ENCODE measurements around the gene CNTNAP2.

CNTNAP2 gene

GRCh38 chr7:147405621-147406020 lies 1289.0 kb downstream of the CNTNAP2 start:
- DNase-seq (ENCODE audit: low read depth): no peak

- no peak for DNase-seq (ENCODE audit: low read depth)
These were observed 1290.0 kb downstream of the CNTNAP2 start for GRCh38 chr7:147406521-147407135.

- DNase-seq (ENCODE audit: low read depth): no peak
These were observed 1294.5 kb downstream of the CNTNAP2 start for GRCh38 chr7:147411096-147411495.

DNA sequence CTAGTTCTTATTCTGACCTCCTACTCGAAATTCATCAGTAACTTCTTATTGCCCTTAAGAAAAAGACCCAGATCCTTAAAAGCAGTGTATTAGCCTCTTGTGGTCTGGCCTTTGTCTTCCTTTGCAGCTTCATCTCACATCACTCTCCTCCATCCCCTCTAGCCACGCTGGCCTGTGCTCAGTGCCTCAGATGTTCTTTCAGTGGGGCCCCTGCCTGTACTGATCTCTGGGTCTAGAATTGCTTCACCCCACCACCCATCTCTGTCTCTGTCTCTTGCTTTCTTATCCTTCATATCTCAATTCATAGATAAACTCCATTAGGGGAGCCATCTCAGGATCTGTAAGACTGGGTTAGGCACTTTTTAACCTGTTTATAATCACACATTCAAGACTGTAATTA lies 1295.5 kb downstream of the CNTNAP2 start:
- no peak for DNase-seq (ENCODE audit: low read depth)

- no peak for DNase-seq (ENCODE audit: low read depth)
These were observed 1296.4 kb downstream of the CNTNAP2 start for GRCh38 chr7:147412782-147413556.

- DNase-seq (ENCODE audit: low read depth): no peak
These were observed 1296.9 kb downstream of the CNTNAP2 start for GRCh38 chr7:147413557-147413870.

- no peak for DNase-seq (ENCODE audit: low read depth)
These were observed 1299.4 kb downstream of the CNTNAP2 start for GRCh38 chr7:147415991-147416390.

DNA sequence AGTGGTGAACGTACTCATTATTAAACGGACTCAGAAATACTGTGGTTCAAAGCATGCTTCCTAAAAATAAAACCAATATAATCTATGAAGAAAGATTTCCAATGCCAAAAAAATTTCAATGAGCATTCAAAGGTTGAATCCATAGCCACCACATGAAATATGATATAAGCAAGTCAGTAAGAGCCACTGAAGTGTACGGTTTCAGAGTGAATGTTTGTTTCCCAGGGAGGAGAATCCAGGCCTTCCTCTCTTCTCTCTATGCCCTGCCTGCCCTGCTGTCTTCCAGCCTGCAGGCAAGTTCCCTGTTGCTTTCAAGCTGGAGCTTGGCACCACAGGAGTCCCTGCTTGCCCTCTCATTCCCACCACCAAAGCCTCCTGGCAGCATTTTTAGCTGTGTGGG lies 1302.4 kb downstream of the CNTNAP2 start:
- DNase-seq (ENCODE audit: low read depth): no peak

DNA sequence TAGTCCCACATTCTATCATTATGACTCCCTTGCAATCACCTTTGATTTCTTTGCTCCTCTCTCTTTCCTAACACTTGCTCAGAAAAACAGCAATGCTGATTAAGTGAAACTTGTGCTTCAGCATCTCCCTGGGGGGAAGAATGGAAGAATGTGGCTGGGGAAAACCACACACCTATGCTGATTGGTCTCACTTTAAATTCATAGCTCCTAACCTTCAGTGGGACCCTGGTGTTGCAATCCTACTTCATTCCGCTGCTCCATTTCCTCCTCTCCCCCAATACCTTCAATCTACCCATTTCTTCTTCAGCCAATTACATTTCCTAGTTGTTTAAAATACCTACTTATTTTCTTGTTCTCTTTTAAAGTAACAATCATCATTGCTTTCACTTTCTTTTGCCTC lies 1307.3 kb downstream of the CNTNAP2 start:
- DNase-seq (ENCODE audit: low read depth): no peak

- DNase-seq (ENCODE audit: low read depth): no peak
These were observed 1311.5 kb downstream of the CNTNAP2 start for GRCh38 chr7:147428075-147428474.

- DNase-seq (ENCODE audit: low read depth): no peak
These were observed 1313.4 kb downstream of the CNTNAP2 start for GRCh38 chr7:147429961-147430360.

GRCh38 chr7:147432079-147432478 lies 1315.5 kb downstream of the CNTNAP2 start:
- no peak for DNase-seq (ENCODE audit: low read depth)

DNA sequence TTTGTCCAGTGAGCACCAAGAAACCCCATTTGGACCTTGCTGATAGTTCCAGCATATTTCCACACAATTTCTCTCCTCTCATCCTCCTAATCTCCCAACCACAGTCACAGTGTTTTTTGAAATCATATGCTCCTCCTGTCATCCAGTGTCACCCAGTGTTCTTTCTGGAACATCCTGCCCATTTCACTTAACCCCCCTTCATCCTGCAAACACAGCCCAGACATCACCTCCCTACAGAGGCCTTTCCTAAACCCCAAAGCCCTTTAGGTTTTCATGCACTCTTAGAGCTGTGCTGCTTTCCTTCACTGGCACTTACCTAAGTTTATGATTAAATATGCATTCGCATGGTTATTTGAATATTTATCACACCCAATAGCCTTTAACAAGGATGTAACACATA lies 1316.0 kb downstream of the CNTNAP2 start:
- DNase-seq (ENCODE audit: low read depth): no peak

DNA sequence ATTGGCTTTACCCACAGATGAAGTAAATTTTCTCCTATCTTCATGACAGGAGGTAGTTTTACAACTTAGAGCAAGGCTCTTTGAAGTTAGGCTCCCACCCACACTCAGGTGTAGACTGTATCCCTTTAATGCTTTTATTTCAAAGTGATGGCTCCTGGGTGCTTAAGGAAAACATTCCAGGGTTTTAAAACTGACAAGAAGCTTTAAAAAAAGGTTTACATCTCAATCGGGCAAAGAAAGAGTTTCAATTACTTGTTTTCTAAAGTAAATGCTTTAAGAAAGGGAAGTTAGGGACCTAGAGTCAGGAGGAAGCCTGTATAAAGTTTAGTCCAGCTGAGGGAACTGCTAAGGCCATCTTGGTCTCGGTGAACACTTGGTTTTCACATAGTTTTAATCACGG lies 1320.1 kb downstream of the CNTNAP2 start:
- DNase-seq (ENCODE audit: low read depth): no peak

DNA sequence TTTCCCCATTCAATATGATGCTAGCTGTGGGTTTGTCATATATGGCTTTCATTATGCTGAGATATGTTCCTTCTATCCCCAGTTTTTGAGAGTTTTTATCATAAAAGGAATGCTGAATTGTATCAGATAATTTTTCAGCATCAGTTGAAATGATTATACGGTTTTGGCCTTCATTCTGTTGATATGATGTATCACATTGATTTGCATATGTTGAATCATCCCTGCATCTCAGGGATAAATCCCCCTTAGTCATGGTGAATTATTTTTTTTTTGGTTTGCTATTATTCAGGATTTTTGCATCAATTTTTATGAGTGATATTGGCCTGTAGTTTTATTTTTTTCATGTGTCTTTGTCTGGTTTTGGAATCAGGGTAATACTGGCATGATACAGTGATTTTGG lies 1321.6 kb downstream of the CNTNAP2 start:
- no peak for DNase-seq (ENCODE audit: low read depth)

DNA sequence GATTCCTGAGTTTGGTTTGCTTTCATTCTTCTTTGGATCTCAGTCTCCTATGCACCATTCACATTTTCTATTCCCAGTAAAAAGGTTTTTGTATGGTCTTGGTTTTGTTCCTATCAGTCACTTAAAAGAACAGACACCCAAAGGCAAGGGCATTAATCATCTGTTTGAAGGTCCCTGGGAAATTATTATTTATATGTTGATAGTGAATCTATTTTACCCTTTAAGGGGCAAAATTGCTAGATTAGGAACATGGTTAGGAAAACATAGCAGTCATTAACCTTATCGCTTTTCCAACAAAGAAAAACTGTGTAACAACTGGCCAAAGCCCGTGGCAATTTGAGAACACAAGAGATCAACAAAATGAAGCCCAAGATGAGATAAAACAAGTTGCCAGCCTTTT lies 1327.3 kb downstream of the CNTNAP2 start:
- DNase-seq (ENCODE audit: low read depth): no peak

DNA sequence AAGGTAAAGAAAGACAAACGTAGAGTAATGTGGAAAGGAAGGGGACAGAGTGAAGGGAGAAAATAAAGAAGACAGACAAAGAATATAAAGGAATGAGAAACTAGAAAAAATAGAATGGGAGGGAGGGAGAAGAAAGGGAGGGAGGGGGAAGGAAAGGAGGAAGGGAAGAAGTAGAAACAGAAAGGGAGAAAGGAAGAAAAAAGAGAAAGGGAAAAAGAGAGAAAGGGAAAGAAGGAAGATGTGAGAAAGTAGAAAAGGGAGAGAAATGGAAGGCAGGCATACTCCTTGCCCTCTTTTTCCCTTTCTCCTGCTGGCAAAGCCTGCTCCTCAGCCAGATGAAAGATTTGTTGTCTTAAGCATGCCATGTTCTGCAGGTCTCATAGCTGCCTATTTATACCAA lies 1336.2 kb downstream of the CNTNAP2 start:
- DNase-seq (ENCODE audit: low read depth): no peak

- no peak for DNase-seq (ENCODE audit: low read depth)
These were observed 1348.6 kb downstream of the CNTNAP2 start for GRCh38 chr7:147465223-147465622.

GRCh38 chr7:147472556-147472955 lies 1356.0 kb downstream of the CNTNAP2 start:
- DNase-seq (ENCODE audit: low read depth): no peak

GRCh38 chr7:147474862-147475261 lies 1358.3 kb downstream of the CNTNAP2 start:
- no peak for DNase-seq (ENCODE audit: low read depth)

DNA sequence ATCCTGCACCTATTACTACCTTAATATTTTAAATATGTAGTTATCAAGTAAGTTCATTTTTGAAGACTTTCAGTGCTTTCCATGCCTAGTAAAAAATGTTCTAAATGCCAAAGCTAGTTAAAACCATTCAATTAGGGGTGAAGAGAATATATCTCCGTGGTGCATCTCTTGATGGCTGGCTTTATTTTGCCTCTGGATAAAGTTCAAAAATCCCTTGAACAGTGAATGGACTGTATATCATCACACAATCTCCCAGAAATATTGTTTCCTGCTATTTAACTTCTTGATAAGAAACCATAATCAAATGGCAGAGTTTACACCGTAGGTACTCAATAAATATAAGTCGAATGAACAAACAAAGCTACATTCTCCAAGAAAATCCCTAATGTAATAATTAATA lies 1360.9 kb downstream of the CNTNAP2 start:
- DNase-seq (ENCODE audit: low read depth): no peak

GRCh38 chr7:147478796-147479195 lies 1362.2 kb downstream of the CNTNAP2 start:
- no peak for DNase-seq (ENCODE audit: low read depth)

- no peak for DNase-seq (ENCODE audit: low read depth)
These were observed 1367.2 kb downstream of the CNTNAP2 start for GRCh38 chr7:147483634-147484292.
